Astrocyte (in vitro differentiated cells and primary cell): Measurements from ENCODE around the gene TBKBP1. TPM values are rescaled to one million over a fixed set of nuclear protein-coding genes. Genes with fewer than 3 reads are reported as not detected.

ENCODE experiments used
- DNase-seq: peaks from one replicate; pipeline ENCODE4 v3.0.0-alpha.2; 2010; ENCODE audit warnings: low read depth
- FAIRE-seq: peaks from 2 replicates; lab custom pipeline; 2011; peaks lifted over from hg19 to GRCh38; lab: Jason Lieb, UNC
- H2AFZ ChIP-seq: 2 replicates; pipeline ENCODE4 v1.6.0; 2012; ENCODE audit warnings: low read depth, low read length, inconsistent platforms
- H3K27ac ChIP-seq: 2 replicates; pipeline ENCODE4 v1.5.1; 2011; ENCODE audit warnings: low read depth, low read length, inconsistent platforms
- H3K27me3 ChIP-seq: 2 replicates; pipeline ENCODE4 v1.6.0; 2011; ENCODE audit warnings: low read length, inconsistent platforms; ENCODE audit not compliant: insufficient read depth
- H3K36me3 ChIP-seq: 2 replicates; pipeline ENCODE4 v1.5.1; 2011; ENCODE audit warnings: low read length, inconsistent platforms; ENCODE audit not compliant: insufficient read depth
- H3K4me1 ChIP-seq: 2 replicates; pipeline ENCODE4 v1.5.1; 2011; ENCODE audit warnings: low read length, inconsistent platforms; ENCODE audit not compliant: insufficient read depth
- H3K4me2 ChIP-seq: 2 replicates; pipeline ENCODE4 v1.6.0; 2012; ENCODE audit warnings: low read length, inconsistent platforms
- H3K4me3 ChIP-seq: 2 replicates; pipeline ENCODE4 v1.5.1; 2011; ENCODE audit warnings: low read depth, mild to moderate bottlenecking, low read length, inconsistent platforms; ENCODE audit not compliant: insufficient read depth
- H3K79me2 ChIP-seq: 2 replicates; pipeline ENCODE4 v1.6.0; 2012; ENCODE audit warnings: mild to moderate bottlenecking, low read length, inconsistent platforms; ENCODE audit not compliant: insufficient read depth
- H3K9ac ChIP-seq: 2 replicates; pipeline ENCODE4 v1.6.0; 2012; ENCODE audit warnings: mild to moderate bottlenecking, low read length, inconsistent platforms
- H3K9me3 ChIP-seq: 2 replicates; pipeline ENCODE4 v1.5.1; 2012; ENCODE audit warnings: low read depth, mild to moderate bottlenecking, low read length, inconsistent platforms; ENCODE audit not compliant: insufficient read depth
- H4K20me1 ChIP-seq: 2 replicates; pipeline ENCODE4 v1.6.0; 2012; ENCODE audit warnings: low read length, inconsistent platforms; ENCODE audit not compliant: insufficient read depth
- H3K27ac Mint-ChIP-seq: one replicate; pipeline ENCODE4 v1.8.0; 2021; ENCODE audit warnings: mild to moderate bottlenecking, mixed read lengths; ENCODE audit not compliant: unreplicated experiment
- H3K27me3 Mint-ChIP-seq: one replicate; pipeline ENCODE4 v1.8.0; 2021; ENCODE audit warnings: low read depth, mixed read lengths; ENCODE audit not compliant: unreplicated experiment
- H3K36me3 Mint-ChIP-seq: one replicate; pipeline ENCODE4 v1.8.0; 2021; ENCODE audit warnings: low read depth, mixed read lengths; ENCODE audit not compliant: unreplicated experiment
- H3K4me1 Mint-ChIP-seq: one replicate; pipeline ENCODE4 v1.8.0; 2021; ENCODE audit warnings: low read depth, mixed read lengths; ENCODE audit not compliant: unreplicated experiment
- H3K4me3 Mint-ChIP-seq: one replicate; pipeline ENCODE4 v1.8.0; 2021; ENCODE audit warnings: mild to moderate bottlenecking, moderate library complexity, mixed read lengths; ENCODE audit not compliant: unreplicated experiment
- H3K9me3 Mint-ChIP-seq: one replicate; pipeline ENCODE4 v1.8.0; 2021; ENCODE audit warnings: mild to moderate bottlenecking, mixed read lengths; ENCODE audit not compliant: unreplicated experiment
- CTCF ChIP-seq: IDR thresholded peaks from 2 replicates; pipeline ENCODE4 v1.5.1; 2011; ENCODE audit warnings: low read depth, mild to moderate bottlenecking, inconsistent platforms, low read length, moderate library complexity; ENCODE audit not compliant: insufficient read depth
- EZH2 ChIP-seq: IDR thresholded peaks from 2 replicates; pipeline ENCODE4 v1.6.1; 2012; ENCODE audit warnings: mild to moderate bottlenecking, low read length, inconsistent platforms; ENCODE audit not compliant: insufficient read depth
- total RNA-seq: library from RNA; stranded (reverse); gene quantifications from 2 replicates; pipeline ENCODE4 v1.2.1, GENCODE V29; 2021

TBKBP1 gene
- total RNA-seq, 1 donor from 2014 or later, result 26.7 TPM

DNA sequence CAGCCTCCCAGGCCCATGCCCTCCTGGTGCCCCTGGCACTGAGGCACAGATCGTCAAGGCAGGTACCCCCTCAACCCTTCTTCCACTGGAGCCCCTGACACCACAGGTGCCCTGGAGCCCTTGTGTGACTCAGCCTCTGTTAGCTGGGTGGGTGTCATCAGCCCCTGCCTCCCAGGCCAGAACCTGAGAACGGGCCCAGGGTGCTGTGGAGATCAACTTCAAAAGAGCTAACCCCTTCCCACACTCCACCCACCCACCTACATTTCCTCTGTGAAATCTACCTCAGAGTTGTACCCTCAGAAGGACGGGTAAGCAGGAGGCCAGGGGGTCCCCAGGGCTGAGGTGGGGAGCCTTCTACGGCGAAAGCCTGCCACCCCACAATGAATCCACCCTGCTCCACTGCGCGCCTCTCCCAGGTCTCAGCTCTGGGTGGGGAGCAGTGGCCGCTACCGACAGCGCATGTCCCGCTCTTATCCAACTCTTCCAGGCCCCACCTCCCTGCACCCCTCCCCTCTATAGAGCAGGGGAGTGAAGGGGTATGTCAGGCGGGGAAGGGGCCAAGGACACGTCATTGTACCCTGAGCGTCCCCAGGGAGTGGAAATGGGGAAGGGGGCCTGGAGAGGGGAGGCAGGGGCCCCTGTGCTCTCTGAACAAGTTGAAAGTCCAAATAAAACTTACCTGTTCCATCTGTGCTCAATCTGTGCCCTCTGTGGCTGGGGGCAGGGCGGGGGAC lies 17.6 kb downstream of the TBKBP1 start:
- no peak overlapping the region for H3K4me3 ChIP-seq
- Mint-ChIP-seq H3K9me3 (no peaks in the 10 kb centered on the region), H3K27ac (no peak overlapping the region), H3K4me3 (no peak overlapping the region), H3K27me3 (peaks cover 49% of the 10 kb centered on the region), H3K4me1 (peaks cover 7% of the 10 kb centered on the region), H3K36me3 (peaks cover 26% of the 10 kb centered on the region)
- DNase-seq (no peak), FAIRE-seq (no peak)
- no peaks in the 10 kb centered on the region for H3K79me2 ChIP-seq
- no peak overlapping the region for H3K27ac ChIP-seq
- peaks cover 10% of the 10 kb centered on the region for H3K4me1 ChIP-seq
- TF ChIP-seq EZH2 (no peak), CTCF (no peak)
- H3K4me2 ChIP-seq, result no peak overlapping the region
- no peak overlapping the region for H3K9ac ChIP-seq
- no peak overlapping the region for H2AFZ ChIP-seq
- peaks cover 40% of the 10 kb centered on the region for H4K20me1 ChIP-seq
- H3K36me3 ChIP-seq, result no peaks in the 10 kb centered on the region
- peaks cover 57% of the 10 kb centered on the region for H3K27me3 ChIP-seq
- no peaks in the 10 kb centered on the region for H3K9me3 ChIP-seq

DNA sequence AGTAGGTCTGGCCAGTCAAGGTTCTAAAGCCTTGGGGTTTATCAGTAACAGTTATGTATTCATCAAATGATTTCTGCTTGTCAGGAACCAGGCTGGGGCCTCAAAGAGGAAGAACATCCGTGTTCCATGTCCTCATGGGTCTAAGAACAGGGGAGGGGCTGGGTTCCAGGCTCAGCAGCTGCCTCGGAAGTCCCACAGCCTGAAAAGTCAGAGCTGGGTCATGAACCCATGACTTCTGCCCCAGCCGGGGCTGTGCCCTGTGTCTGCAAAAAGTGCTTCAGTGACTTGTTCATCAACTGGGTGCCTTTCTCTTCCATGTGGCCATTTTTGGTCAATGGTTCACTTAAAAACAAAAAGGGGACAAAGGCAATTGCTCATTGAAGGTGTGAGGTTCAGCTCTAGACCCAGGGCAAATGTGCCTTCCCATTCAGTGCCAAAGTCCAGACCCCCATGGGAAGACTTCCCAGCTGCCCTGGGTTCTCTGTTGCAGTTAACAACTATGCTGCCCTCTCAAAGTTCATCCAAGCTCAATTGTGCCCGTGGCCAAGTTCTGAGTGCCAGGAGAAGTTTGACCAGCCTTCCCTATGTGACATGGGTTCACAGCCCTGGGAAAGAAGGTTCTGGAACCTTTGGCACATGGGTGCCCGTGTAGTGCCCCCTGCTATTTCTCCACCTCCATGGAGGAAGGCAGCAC lies 18.5 kb downstream of the TBKBP1 start:
- no peak overlapping the region for H3K27ac ChIP-seq
- FAIRE-seq (no peak), DNase-seq (no peak)
- H2AFZ ChIP-seq, result no peak overlapping the region
- Mint-ChIP-seq H3K27me3 (peaks cover 54% of the 10 kb centered on the region), H3K27ac (no peak overlapping the region), H3K36me3 (peaks cover 25% of the 10 kb centered on the region), H3K9me3 (no peaks in the 10 kb centered on the region), H3K4me1 (peaks cover 2% of the 10 kb centered on the region), H3K4me3 (no peak overlapping the region)
- H3K9me3 ChIP-seq, result no peaks in the 10 kb centered on the region
- peaks cover 66% of the 10 kb centered on the region for H3K27me3 ChIP-seq
- peaks cover 31% of the 10 kb centered on the region for H4K20me1 ChIP-seq
- TF ChIP-seq CTCF, result no peak
- no peak for TF ChIP-seq EZH2
- H3K9ac ChIP-seq, result no peak overlapping the region
- H3K4me3 ChIP-seq, result no peak overlapping the region
- H3K4me2 ChIP-seq, result no peak overlapping the region
- H3K36me3 ChIP-seq, result no peaks in the 10 kb centered on the region
- peaks cover 4% of the 10 kb centered on the region for H3K4me1 ChIP-seq
- H3K79me2 ChIP-seq, result no peaks in the 10 kb centered on the region
